Right lobe of liver (tissue), 6 donors: Measurements from ENCODE around the gene SLC4A4. TPM values are rescaled to one million over a fixed set of nuclear protein-coding genes. Genes with fewer than 3 reads are reported as not detected.

ENCODE experiments used
- ATAC-seq, 4 donors: fragments of 200-7000 bp; cut with Tn5 transposase; one replicate each; pipeline ENCODE4 v1.9.1; 2020; ENCODE audit warnings: mild to moderate bottlenecking in 4 of 4, moderate library complexity in 4 of 4
- DNase-seq, 3 donors: peaks; one replicate each; pipeline ENCODE4 v3.0.0-alpha.2; 2020
- H3K27ac ChIP-seq, 3 donors: fragments of 200-600 bp; one replicate each; pipeline ENCODE4 v1.8.0; 2022
- H3K27me3 ChIP-seq, 2 donors: fragments of 200-600 bp; one replicate each; pipeline ENCODE4 v1.8.0; 2022
- H3K36me3 ChIP-seq, 4 donors: fragments of 200-600 bp; sonication (generic) in 1 of 4; one replicate each; pipeline versions ENCODE4 v1.5.1 to v1.8.0; 2017 to 2022; ENCODE audit warnings: control low read depth in 1 of 4
- H3K4me1 ChIP-seq, 4 donors: fragments of 200-600 bp; sonication (generic) in 1 of 4; one replicate each; pipeline versions ENCODE4 v1.5.1 to v1.8.0; 2017 to 2022; ENCODE audit warnings: control low read depth in 1 of 4
- H3K4me3 ChIP-seq, 3 donors: fragments of 200-600 bp; one replicate each; pipeline ENCODE4 v1.8.0; 2022
- H3K9me3 ChIP-seq, 4 donors: fragments of 200-600 bp; sonication (generic) in 1 of 4; one replicate each; pipeline versions ENCODE4 v1.5.1 to v1.8.0; 2017 to 2022; ENCODE audit warnings: control low read depth in 1 of 4
- POLR2A ChIP-seq: fragments of 450-650 bp; IDR thresholded peaks from one replicate; pipeline ENCODE4 v1.6.1; 2017; ENCODE audit warnings: antibody characterized with exemption, mild to moderate bottlenecking
- WGBS: methylation state at CpG from one replicate; pipeline ENCODE4 v1.1.6; 2018; ENCODE audit warnings: low coverage, low lambda C conversion rate; ENCODE audit not compliant: insufficient coverage; ENCODE audit errors: missing lambda C conversion rate; 5-methylcytosine and 5-hydroxymethylcytosine counted together
- intact Hi-C, 2 donors: fragments of 100-400 bp; cut with DNase I; formaldehyde crosslinking; loops; one replicate each; pipeline versions ENCODE4 v1.11.2 to v1.14.1; 2022
- total RNA-seq, 6 experiments: library from RNA; depleted of rRNA in 2 of 6; stranded (reverse); fragments of >200 nt in 2 of 6; fragmentation: NEBNext Ultra II Directional in 3 of 6; extraction: Animal tissue kit (Norgen Biotek cat#: 25700) in 3 of 6; gene quantifications; one replicate each; pipeline versions ENCODE4 v1.1.0 to v1.2.4, GENCODE V29; 2016 to 2023
- TF ChIP-seq, protein P1 (sequence below), 4 donors: fragments of 200-600 bp in 3 of 4; fragments of 450-650 bp in 1 of 4; IDR thresholded peaks; one replicate each; pipeline versions ENCODE4 v1.5.1 to v1.8.0; 2016 to 2022; ENCODE audit warnings: antibody characterized with exemption in 4 of 4, mild to moderate bottlenecking in 2 of 4
- donor health status: DM: no; HTN: yes; CAD: no.
- donor health status: DM: no; HTN: no; CAD: no.
- donor health status: DM: no; HTN: no; CAD: no.
- donor health status: DM: no; HTN: yes; CAD: no.
- donor health status: DM: no; HTN: yes; CAD: no.

SLC4A4 gene
- total RNA-seq, 6 experiments from 2014 or later = 16.5 to 28.7 (median 24.4) TPM

DNA sequence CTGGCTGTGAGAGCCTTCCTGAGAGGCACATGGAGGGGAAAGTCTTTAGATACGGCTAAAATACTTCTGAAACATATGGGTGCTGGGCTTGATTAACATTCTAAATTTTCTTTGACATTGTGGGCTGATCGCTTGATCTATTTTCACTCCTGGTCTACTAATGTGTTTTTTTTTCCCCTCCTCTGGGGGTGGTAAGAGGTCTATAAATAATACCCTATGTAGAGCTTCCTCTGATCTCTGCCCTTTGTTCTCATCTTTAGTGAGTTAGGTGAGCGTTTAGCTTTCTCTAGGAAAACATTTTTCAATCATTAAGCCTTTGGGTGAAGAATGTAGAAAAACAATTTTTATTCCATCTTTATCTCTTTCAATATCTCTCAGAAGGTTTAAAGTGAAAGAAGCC lies 9.8 kb downstream of the SLC4A4 start:
- intact Hi-C loops = no loop called here

DNA sequence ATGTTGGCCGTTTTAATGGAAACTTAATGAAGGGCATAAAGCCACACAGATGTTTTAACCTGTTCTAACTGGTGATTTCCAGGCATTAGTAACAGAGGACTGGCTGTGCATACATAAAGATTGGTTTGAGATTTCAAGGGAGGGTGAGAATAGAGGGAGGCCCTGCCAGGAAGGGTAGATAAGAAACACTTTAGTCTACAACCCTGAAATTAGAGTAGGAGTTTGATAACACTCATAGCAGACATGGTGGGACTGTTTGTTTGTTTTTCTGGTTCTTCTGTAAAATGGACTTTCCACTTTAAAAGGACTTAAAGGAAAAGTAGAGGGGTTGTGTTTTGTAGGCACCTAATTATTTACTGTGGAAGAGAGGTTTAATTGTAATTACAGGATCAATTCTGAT lies 16.2 kb downstream of the SLC4A4 start:
- WGBS = 67% methylated on average over 1 of the region's 1 CpG
- TF ChIP-seq, protein P1, sequence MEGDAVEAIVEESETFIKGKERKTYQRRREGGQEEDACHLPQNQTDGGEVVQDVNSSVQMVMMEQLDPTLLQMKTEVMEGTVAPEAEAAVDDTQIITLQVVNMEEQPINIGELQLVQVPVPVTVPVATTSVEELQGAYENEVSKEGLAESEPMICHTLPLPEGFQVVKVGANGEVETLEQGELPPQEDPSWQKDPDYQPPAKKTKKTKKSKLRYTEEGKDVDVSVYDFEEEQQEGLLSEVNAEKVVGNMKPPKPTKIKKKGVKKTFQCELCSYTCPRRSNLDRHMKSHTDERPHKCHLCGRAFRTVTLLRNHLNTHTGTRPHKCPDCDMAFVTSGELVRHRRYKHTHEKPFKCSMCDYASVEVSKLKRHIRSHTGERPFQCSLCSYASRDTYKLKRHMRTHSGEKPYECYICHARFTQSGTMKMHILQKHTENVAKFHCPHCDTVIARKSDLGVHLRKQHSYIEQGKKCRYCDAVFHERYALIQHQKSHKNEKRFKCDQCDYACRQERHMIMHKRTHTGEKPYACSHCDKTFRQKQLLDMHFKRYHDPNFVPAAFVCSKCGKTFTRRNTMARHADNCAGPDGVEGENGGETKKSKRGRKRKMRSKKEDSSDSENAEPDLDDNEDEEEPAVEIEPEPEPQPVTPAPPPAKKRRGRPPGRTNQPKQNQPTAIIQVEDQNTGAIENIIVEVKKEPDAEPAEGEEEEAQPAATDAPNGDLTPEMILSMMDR (IDR thresholded peaks at IDR 0.05) = no peak
- no peak for TF ChIP-seq POLR2A
- no peak for ATAC-seq
- Histone ChIP-seq H3K9me3 (no peaks in the 10 kb centered on the region), H3K27ac (no peak overlapping the region), H3K27me3 (no peaks in the 10 kb centered on the region), H3K36me3 (no peaks in the 10 kb centered on the region), H3K4me1 (peaks cover 0 to 10% (median 0%) of the 10 kb centered on the region in 4 donors), H3K4me3 (no peak overlapping the region)
- no peak for DNase-seq
- intact Hi-C loops = no loop called here

More for the DNA sequence above, 9.8 kb downstream of the SLC4A4 start:
- Histone ChIP-seq H3K27me3 (no peaks in the 10 kb centered on the region), H3K36me3 (no peaks in the 10 kb centered on the region), H3K4me3 (no peak overlapping the region), H3K27ac (no peak overlapping the region), H3K9me3 (no peaks in the 10 kb centered on the region), H3K4me1 (no peaks in the 10 kb centered on the region)
- 73% methylated on average over 3 of the region's 3 CpGs for WGBS
- ATAC-seq = no peak
- no peak for DNase-seq
- no peak for TF ChIP-seq POLR2A
- TF ChIP-seq, protein P1 (IDR thresholded peaks at IDR 0.05) = no peak

DNA sequence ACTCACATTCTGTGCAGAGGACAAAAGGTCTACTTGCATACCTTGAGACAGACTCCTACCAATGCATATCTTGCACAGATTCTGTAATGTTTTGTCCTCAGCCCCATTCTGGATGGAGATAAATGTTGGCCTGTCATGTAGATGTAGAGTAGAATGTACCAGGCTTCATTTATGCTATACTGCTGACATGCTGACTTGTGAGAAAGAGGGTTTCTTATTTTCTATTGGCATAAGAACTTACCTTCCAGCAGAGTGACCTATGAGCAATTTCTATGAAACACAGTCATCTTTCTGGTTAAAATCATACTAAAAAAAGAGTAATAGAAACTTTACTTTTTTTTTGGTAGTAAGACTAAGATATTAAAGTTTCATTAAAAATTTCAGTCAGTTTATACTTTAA lies 17.2 kb downstream of the SLC4A4 start:
- Histone ChIP-seq H3K4me1 (peaks cover 0 to 10% (median 0%) of the 10 kb centered on the region in 4 donors), H3K9me3 (no peaks in the 10 kb centered on the region), H3K4me3 (no peak overlapping the region), H3K36me3 (no peaks in the 10 kb centered on the region), H3K27me3 (no peaks in the 10 kb centered on the region), H3K27ac (no peak overlapping the region)
- TF ChIP-seq, protein P1 (IDR thresholded peaks at IDR 0.05) = no peak
- no peak for TF ChIP-seq POLR2A
- DNase-seq (no peak), ATAC-seq (no peak)
- intact Hi-C loops = no loop called here

DNA sequence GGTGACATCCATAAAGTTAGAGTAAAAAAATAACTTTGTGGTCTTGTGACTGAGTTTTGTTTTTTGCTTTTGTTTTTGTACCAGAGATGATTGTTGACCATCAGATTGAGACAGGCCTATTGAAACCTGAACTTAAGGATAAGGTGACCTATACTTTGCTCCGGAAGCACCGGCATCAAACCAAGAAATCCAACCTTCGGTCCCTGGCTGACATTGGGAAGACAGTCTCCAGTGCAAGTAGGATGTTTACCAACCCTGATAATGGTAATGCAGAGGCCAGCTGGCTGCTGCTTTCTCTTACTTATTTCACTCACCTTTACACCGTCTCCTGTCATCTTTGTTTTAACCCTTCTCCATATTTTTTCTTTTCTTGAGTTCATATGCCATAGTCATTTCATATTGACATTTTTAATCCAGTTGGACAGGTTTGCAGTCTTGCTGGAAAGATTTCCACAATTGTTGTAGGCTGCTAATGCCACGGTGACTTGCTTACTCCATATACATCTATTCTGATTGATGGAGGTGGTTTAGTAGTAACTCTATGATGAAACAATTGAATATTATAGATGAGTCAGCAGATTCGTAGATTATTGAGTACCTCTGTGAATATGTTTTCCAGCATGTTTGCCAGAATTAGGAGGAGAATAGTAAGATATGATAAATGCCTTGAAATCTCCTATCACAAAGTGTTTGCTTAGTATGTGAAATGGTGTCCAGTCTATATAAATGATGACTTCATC lies 18.3 kb downstream of the SLC4A4 start:
- Histone ChIP-seq H3K36me3 (no peaks in the 10 kb centered on the region), H3K4me1 (peaks cover 0 to 10% (median 2%) of the 10 kb centered on the region in 4 donors), H3K27ac (peak overlapping the region in 1 of 3 donors; percentile 24), H3K4me3 (no peak overlapping the region), H3K27me3 (no peaks in the 10 kb centered on the region), H3K9me3 (no peaks in the 10 kb centered on the region)
- intact Hi-C loops = no loop called here
- WGBS = 33% methylated on average over 6 of the region's 6 CpGs
- peak in 1 of 3 donors; percentile 66 for DNase-seq
- TF ChIP-seq POLR2A = no peak
- TF ChIP-seq, protein P1 (IDR thresholded peaks at IDR 0.05) = no peak
- ATAC-seq = peak; percentile 73 to 96 (median 88)
